KMS-11 (cell line): ENCODE measurements around the gene SYMPK.

Experiments
- H2AFZ ChIP-seq: fragments of 200-600 bp; sonication (generic); 2 replicates; pipeline ENCODE4 v1.6.1; 2016; ENCODE audit warnings: antibody characterized with exemption, mixed run types, low read depth
- H3K27ac ChIP-seq: fragments of 200-600 bp; sonication (generic); 2 replicates; pipeline ENCODE4 v1.6.1; 2016; ENCODE audit warnings: mild to moderate bottlenecking, mixed run types
- H3K27me3 ChIP-seq: fragments of 200-600 bp; sonication (generic); 2 replicates; pipeline ENCODE4 v1.6.1; 2017; ENCODE audit warnings: mild to moderate bottlenecking, low read depth, mixed run types, moderate library complexity; ENCODE audit not compliant: insufficient read depth
- H3K36me3 ChIP-seq: fragments of 200-600 bp; sonication (generic); 2 replicates; pipeline ENCODE4 v1.6.1; 2017; ENCODE audit warnings: mild to moderate bottlenecking, mixed run types; ENCODE audit not compliant: insufficient read depth
- H3K4me1 ChIP-seq: fragments of 200-600 bp; sonication (generic); 2 replicates; pipeline ENCODE4 v1.6.1; 2016; ENCODE audit warnings: mild to moderate bottlenecking, low read depth, mixed run types; ENCODE audit not compliant: poor library complexity, severe bottlenecking
- H3K4me2 ChIP-seq: fragments of 200-600 bp; sonication (generic); 2 replicates; pipeline ENCODE4 v1.7.0; 2016; ENCODE audit warnings: mild to moderate bottlenecking, mixed run types
- H3K4me3 ChIP-seq: fragments of 200-600 bp; sonication (generic); IDR thresholded peaks from 2 replicates; pipeline ENCODE4 v1.6.1; 2017; ENCODE audit warnings: low read depth, low read length, mixed read lengths; ENCODE audit not compliant: insufficient read depth
- H3K79me2 ChIP-seq: fragments of 200-600 bp; sonication (generic); 2 replicates; pipeline ENCODE4 v1.6.1; 2016; ENCODE audit warnings: low read depth, mixed run types; ENCODE audit not compliant: insufficient read depth
- H3K9ac ChIP-seq: fragments of 200-600 bp; sonication (generic); 2 replicates; pipeline ENCODE4 v1.6.1; 2016; ENCODE audit warnings: mild to moderate bottlenecking, mixed run types
- H4K20me1 ChIP-seq: fragments of 200-600 bp; sonication (generic); 2 replicates; pipeline ENCODE4 v1.6.1; 2016; ENCODE audit warnings: mild to moderate bottlenecking, mixed run types; ENCODE audit not compliant: insufficient read depth
- CTCF ChIP-seq: fragments of 200-600 bp; sonication (generic); conservative IDR thresholded peaks from 2 replicates; pipeline ENCODE4 v1.6.1; 2017; ENCODE audit warnings: low read depth, mild to moderate bottlenecking, antibody characterized with exemption, low read length, moderate library complexity, mixed read lengths

Gene SYMPK

GRCh38 chr19:45905011-45905410 is 42.1 kb upstream of the SYMPK start:
- no peaks in the 10 kb centered on the region for H3K36me3 ChIP-seq
- H2AFZ ChIP-seq: no peak overlapping the region
- no peaks in the 10 kb centered on the region for H4K20me1 ChIP-seq
- H3K9ac ChIP-seq: no peak overlapping the region
- no peak overlapping the region for H3K4me3 ChIP-seq
- H3K27me3 ChIP-seq: peaks cover 6% of the 10 kb centered on the region; the same call in 1 of the 2 replicates
- H3K27ac ChIP-seq: no peak overlapping the region
- no peak overlapping the region for H3K4me2 ChIP-seq
- no peak for TF ChIP-seq CTCF
- H3K4me1 ChIP-seq: peaks cover 16% of the 10 kb centered on the region
- no peaks in the 10 kb centered on the region for H3K79me2 ChIP-seq

GRCh38 chr19:45902651-45903625 is 40.0 kb upstream of the SYMPK start:
- Histone ChIP-seq H4K20me1 (no peaks in the 10 kb centered on the region), H3K27me3 (no peaks in the 10 kb centered on the region; the same call in 1 of the 2 replicates), H3K4me3 (no peak overlapping the region), H3K36me3 (no peaks in the 10 kb centered on the region), H3K9ac (no peak overlapping the region), H3K27ac (peak overlapping the region; percentile 23; the same call in 1 of the 2 replicates), H3K4me2 (peak overlapping the region; percentile 82), H3K79me2 (no peaks in the 10 kb centered on the region), H2AFZ (peak overlapping the region; percentile 88), H3K4me1 (peaks cover 16% of the 10 kb centered on the region)
- TF ChIP-seq CTCF: no peak

- Histone ChIP-seq H2AFZ (peak within 1 kb of the TSS; percentile 88), H3K9ac (peak within 1 kb of the TSS; percentile 55; the same call in 1 of the 2 replicates), H3K79me2 (no peaks in the 10 kb centered on the region), H3K4me1 (peaks cover 16% of the 10 kb centered on the region), H3K4me2 (peak within 1 kb of the TSS; percentile 85), H3K27ac (peak within 1 kb of the TSS; percentile 23; the same call in 1 of the 2 replicates), H4K20me1 (no peaks in the 10 kb centered on the region), H3K27me3 (no peaks in the 10 kb centered on the region; the same call in 1 of the 2 replicates), H3K36me3 (no peaks in the 10 kb centered on the region), H3K4me3 (no peak within 1 kb of the TSS)
- TF ChIP-seq CTCF: no peak
These were observed 39.1 kb upstream of the SYMPK start, which contains the start of gene MYPOP for GRCh38 chr19:45901912-45902650. TSS of gene MYPOP (minus strand) at chr19:45902613. CDS start at chr19:45901773, 840 bp downstream.

GRCh38 chr19:45901432-45901911 is 38.5 kb upstream of the SYMPK start:
- Histone ChIP-seq H2AFZ (no peak overlapping the region), H3K27ac (no peak overlapping the region), H3K36me3 (no peaks in the 10 kb centered on the region), H4K20me1 (no peaks in the 10 kb centered on the region), H3K9ac (no peak overlapping the region), H3K79me2 (no peaks in the 10 kb centered on the region), H3K4me1 (peaks cover 16% of the 10 kb centered on the region), H3K27me3 (no peaks in the 10 kb centered on the region; the same call in 1 of the 2 replicates), H3K4me2 (peak overlapping the region; percentile 85), H3K4me3 (no peak overlapping the region)
- no peak for TF ChIP-seq CTCF
